Measurements from ENCODE around the gene PPIL6.

Gene PPIL6

DNA sequence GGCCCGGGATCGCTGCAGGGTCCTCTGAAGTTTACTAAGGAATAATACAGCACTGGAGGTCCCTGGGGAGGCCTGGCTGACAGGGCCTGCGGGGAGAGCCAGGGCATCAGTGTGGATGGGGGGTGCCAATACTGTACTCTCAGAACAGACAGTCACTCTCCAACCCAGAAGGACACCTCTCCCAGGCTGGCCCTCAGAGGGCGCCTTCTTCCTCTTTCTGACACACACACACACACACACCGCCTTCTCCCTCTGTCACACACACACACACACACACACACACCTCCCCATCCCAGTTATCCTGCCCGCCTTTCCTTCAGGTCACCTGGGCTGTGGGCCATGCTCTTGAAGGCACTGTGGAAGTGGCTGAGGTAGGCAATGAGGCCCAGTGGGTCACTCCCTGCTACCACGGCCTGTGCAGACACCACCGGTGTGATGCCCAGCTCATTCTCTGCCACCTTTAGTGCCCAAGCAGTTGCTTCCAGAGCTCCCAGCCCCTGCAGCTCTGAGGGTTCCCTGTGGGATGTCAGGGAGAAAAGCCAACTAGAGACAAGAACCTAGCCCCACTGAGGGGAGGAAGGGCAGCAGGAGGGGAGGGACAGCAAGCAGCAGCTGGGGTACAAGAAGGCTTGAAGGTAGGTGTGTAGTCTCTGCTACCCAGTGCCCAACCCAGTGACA is 7.6 kb upstream of the PPIL6 start:
- H3K27me3 ChIP-seq (replicated peaks; ENCODE audit: insufficient read depth, low read length): no peaks in the 10 kb centered on the region
- no peak for TF ChIP-seq EZH2phosphoT487 (IDR thresholded peaks at IDR 0.05; ENCODE audit: low read length)
- TF ChIP-seq, protein P1, sequence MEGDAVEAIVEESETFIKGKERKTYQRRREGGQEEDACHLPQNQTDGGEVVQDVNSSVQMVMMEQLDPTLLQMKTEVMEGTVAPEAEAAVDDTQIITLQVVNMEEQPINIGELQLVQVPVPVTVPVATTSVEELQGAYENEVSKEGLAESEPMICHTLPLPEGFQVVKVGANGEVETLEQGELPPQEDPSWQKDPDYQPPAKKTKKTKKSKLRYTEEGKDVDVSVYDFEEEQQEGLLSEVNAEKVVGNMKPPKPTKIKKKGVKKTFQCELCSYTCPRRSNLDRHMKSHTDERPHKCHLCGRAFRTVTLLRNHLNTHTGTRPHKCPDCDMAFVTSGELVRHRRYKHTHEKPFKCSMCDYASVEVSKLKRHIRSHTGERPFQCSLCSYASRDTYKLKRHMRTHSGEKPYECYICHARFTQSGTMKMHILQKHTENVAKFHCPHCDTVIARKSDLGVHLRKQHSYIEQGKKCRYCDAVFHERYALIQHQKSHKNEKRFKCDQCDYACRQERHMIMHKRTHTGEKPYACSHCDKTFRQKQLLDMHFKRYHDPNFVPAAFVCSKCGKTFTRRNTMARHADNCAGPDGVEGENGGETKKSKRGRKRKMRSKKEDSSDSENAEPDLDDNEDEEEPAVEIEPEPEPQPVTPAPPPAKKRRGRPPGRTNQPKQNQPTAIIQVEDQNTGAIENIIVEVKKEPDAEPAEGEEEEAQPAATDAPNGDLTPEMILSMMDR (IDR thresholded peaks at IDR 0.05; ENCODE audit: low read length): no peak
- TF ChIP-seq EZH2 (optimal IDR thresholded peaks at IDR 0.05; ENCODE audit: low read depth, low read length): no peak
- no peak overlapping the region for H3K9ac ChIP-seq (ENCODE audit: low read length)
- H3K4me2 ChIP-seq (ENCODE audit: low read depth, low read length): no peak overlapping the region
- no peaks in the 10 kb centered on the region for H3K9me2 ChIP-seq (replicated peaks; ENCODE audit: insufficient read depth, low read length)
- no peaks in the 10 kb centered on the region for H3F3A ChIP-seq (ENCODE audit: insufficient read depth, low read length)
- no peak overlapping the region for H3K27ac ChIP-seq (ENCODE audit: low read length)
- no peaks in the 10 kb centered on the region for H3K4me1 ChIP-seq (ENCODE audit: low read length)
- no peaks in the 10 kb centered on the region for H4K20me1 ChIP-seq (ENCODE audit: insufficient read depth, low read length)
- H2AFZ ChIP-seq (ENCODE audit: low read length): no peak overlapping the region
- H3K79me2 ChIP-seq (ENCODE audit: low read length): 0 out of 2 replicates have a peak, but pooled peaks cover under 1% of the 10 kb centered on the region
- no peaks in the 10 kb centered on the region; the same call in 1 of the 2 replicates for H3K36me3 ChIP-seq (replicated peaks; ENCODE audit: insufficient read depth, low read length)
- H3K4me3 ChIP-seq (ENCODE audit: low read length): no peak overlapping the region
- H3K9me3 ChIP-seq (replicated peaks; ENCODE audit: insufficient read depth, low read length): no peaks in the 10 kb centered on the region
- no peak for DNase-seq

- Histone ChIP-seq H4K20me1 (ENCODE audit: insufficient read depth, low read length) (no peaks in the 10 kb centered on the region), H3K27me3 (replicated peaks; ENCODE audit: insufficient read depth, low read length) (no peaks in the 10 kb centered on the region), H3F3A (ENCODE audit: insufficient read depth, low read length) (no peaks in the 10 kb centered on the region), H3K27ac (ENCODE audit: low read length) (no peak overlapping the region), H3K4me3 (ENCODE audit: low read length) (no peak overlapping the region), H3K9ac (ENCODE audit: low read length) (no peak overlapping the region), H3K79me2 (ENCODE audit: low read length) (peaks cover 9% of the 10 kb centered on the region; the same call in 1 of the 2 replicates), H3K9me2 (replicated peaks; ENCODE audit: insufficient read depth, low read length) (no peaks in the 10 kb centered on the region), H3K9me3 (replicated peaks; ENCODE audit: insufficient read depth, low read length) (no peaks in the 10 kb centered on the region), H3K4me1 (ENCODE audit: low read length) (0 out of 2 replicates have a peak, but pooled peaks cover under 1% of the 10 kb centered on the region), H2AFZ (ENCODE audit: low read length) (no peak overlapping the region), H3K36me3 (replicated peaks; ENCODE audit: insufficient read depth, low read length) (no peaks in the 10 kb centered on the region; the same call in 1 of the 2 replicates), H3K4me2 (ENCODE audit: low read depth, low read length) (no peak overlapping the region)
- DNase-seq: no peak
- TF ChIP-seq, protein P1 (IDR thresholded peaks at IDR 0.05; ENCODE audit: low read length): no peak
- no peak for TF ChIP-seq EZH2phosphoT487 (IDR thresholded peaks at IDR 0.05; ENCODE audit: low read length)
- no peak for TF ChIP-seq EZH2 (optimal IDR thresholded peaks at IDR 0.05; ENCODE audit: low read depth, low read length)
Observed at GRCh38 chr6:109447087-109447486, 6.7 kb upstream of the PPIL6 start.

DNA sequence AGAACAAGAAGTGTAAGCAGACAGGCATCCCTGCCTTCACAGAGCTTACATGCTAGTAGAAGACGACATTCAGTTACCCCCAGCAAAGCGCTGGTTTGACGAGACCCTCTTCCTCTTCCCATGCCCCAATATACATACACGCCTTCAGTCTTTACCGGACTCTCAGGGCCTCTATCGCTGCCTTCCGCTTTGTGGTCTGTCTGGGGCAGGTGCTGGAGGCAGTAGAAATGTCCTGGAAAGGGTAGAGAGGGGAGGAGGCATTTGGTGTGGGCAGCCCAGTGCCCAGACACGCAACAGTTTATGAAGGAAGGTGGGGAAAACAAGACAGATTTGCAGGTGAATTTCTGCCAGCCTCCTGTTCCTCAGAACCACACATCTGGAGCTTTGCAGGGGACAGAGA is 6.1 kb upstream of the PPIL6 start:
- no peak overlapping the region for H3K4me3 ChIP-seq (ENCODE audit: low read length)
- no peaks in the 10 kb centered on the region for H4K20me1 ChIP-seq (ENCODE audit: insufficient read depth, low read length)
- no peak for DNase-seq
- H2AFZ ChIP-seq (ENCODE audit: low read length): no peak overlapping the region
- H3K4me2 ChIP-seq (ENCODE audit: low read depth, low read length): no peak overlapping the region
- H3K9me3 ChIP-seq (replicated peaks; ENCODE audit: insufficient read depth, low read length): no peaks in the 10 kb centered on the region
- H3K4me1 ChIP-seq (ENCODE audit: low read length): 0 out of 2 replicates have a peak, but pooled peaks cover 6% of the 10 kb centered on the region
- H3K27ac ChIP-seq (ENCODE audit: low read length): no peak overlapping the region
- peaks cover 2% of the 10 kb centered on the region; the same call in 1 of the 2 replicates for H3F3A ChIP-seq (ENCODE audit: insufficient read depth, low read length)
- TF ChIP-seq EZH2 (optimal IDR thresholded peaks at IDR 0.05; ENCODE audit: low read depth, low read length) (no peak), EZH2phosphoT487 (IDR thresholded peaks at IDR 0.05; ENCODE audit: low read length) (no peak)
- TF ChIP-seq, protein P1 (IDR thresholded peaks at IDR 0.05; ENCODE audit: low read length): no peak
- no peak overlapping the region for H3K9ac ChIP-seq (ENCODE audit: low read length)
- no peaks in the 10 kb centered on the region; the same call in 1 of the 2 replicates for H3K36me3 ChIP-seq (replicated peaks; ENCODE audit: insufficient read depth, low read length)
- no peaks in the 10 kb centered on the region for H3K27me3 ChIP-seq (replicated peaks; ENCODE audit: insufficient read depth, low read length)
- H3K79me2 ChIP-seq (ENCODE audit: low read length): peaks cover 14% of the 10 kb centered on the region
- H3K9me2 ChIP-seq (replicated peaks; ENCODE audit: insufficient read depth, low read length): no peaks in the 10 kb centered on the region

Data from MM.1S (cell line).